KMS-11 (cell line): ENCODE measurements around the gene KIF16B.

Source experiments
- H2AFZ ChIP-seq: fragments of 200-600 bp; sonication (generic); 2 replicates; pipeline ENCODE4 v1.6.1; 2016; ENCODE audit warnings: antibody characterized with exemption, mixed run types, low read depth
- H3K27ac ChIP-seq: fragments of 200-600 bp; sonication (generic); 2 replicates; pipeline ENCODE4 v1.6.1; 2016; ENCODE audit warnings: mild to moderate bottlenecking, mixed run types
- H3K27me3 ChIP-seq: fragments of 200-600 bp; sonication (generic); 2 replicates; pipeline ENCODE4 v1.6.1; 2017; ENCODE audit warnings: mild to moderate bottlenecking, low read depth, mixed run types, moderate library complexity; ENCODE audit not compliant: insufficient read depth
- H3K36me3 ChIP-seq: fragments of 200-600 bp; sonication (generic); 2 replicates; pipeline ENCODE4 v1.6.1; 2017; ENCODE audit warnings: mild to moderate bottlenecking, mixed run types; ENCODE audit not compliant: insufficient read depth
- H3K4me1 ChIP-seq: fragments of 200-600 bp; sonication (generic); 2 replicates; pipeline ENCODE4 v1.6.1; 2016; ENCODE audit warnings: mild to moderate bottlenecking, low read depth, mixed run types; ENCODE audit not compliant: poor library complexity, severe bottlenecking
- H3K4me2 ChIP-seq: fragments of 200-600 bp; sonication (generic); 2 replicates; pipeline ENCODE4 v1.7.0; 2016; ENCODE audit warnings: mild to moderate bottlenecking, mixed run types
- H3K4me3 ChIP-seq: fragments of 200-600 bp; sonication (generic); IDR thresholded peaks from 2 replicates; pipeline ENCODE4 v1.6.1; 2017; ENCODE audit warnings: low read depth, low read length, mixed read lengths; ENCODE audit not compliant: insufficient read depth
- H3K79me2 ChIP-seq: fragments of 200-600 bp; sonication (generic); 2 replicates; pipeline ENCODE4 v1.6.1; 2016; ENCODE audit warnings: low read depth, mixed run types; ENCODE audit not compliant: insufficient read depth
- H3K9ac ChIP-seq: fragments of 200-600 bp; sonication (generic); 2 replicates; pipeline ENCODE4 v1.6.1; 2016; ENCODE audit warnings: mild to moderate bottlenecking, mixed run types
- H4K20me1 ChIP-seq: fragments of 200-600 bp; sonication (generic); 2 replicates; pipeline ENCODE4 v1.6.1; 2016; ENCODE audit warnings: mild to moderate bottlenecking, mixed run types; ENCODE audit not compliant: insufficient read depth
- TF ChIP-seq, protein P1 (sequence below): fragments of 200-600 bp; sonication (generic); conservative IDR thresholded peaks from 2 replicates; pipeline ENCODE4 v1.6.1; 2017; ENCODE audit warnings: low read depth, mild to moderate bottlenecking, antibody characterized with exemption, low read length, moderate library complexity, mixed read lengths

Gene KIF16B

DNA sequence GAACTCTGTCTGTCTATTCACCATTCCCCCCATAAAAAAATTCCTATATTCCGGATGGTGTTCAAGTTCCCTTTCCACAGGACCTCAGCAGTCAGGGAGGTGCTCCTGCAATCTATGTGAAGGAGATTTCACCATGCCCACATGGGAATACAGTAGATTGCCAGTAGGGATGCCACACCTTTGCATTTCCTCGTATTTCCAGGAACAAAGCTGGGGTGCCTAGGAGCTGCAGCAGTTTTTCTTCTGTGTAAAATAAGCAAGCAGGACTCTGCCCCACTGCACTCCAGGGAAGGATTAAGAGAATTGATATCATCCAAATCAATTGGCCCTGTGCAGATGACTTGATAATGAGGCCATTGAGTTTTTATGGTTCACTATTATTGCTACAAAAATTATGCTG lies 7.4 kb upstream of the KIF16B start:
- Histone ChIP-seq H3K79me2 (no peaks in the 10 kb centered on the region), H3K27me3 (no peaks in the 10 kb centered on the region), H3K27ac (no peak overlapping the region), H4K20me1 (no peaks in the 10 kb centered on the region), H3K4me1 (peaks cover 4% of the 10 kb centered on the region), H3K4me2 (no peak overlapping the region), H3K4me3 (no peak overlapping the region), H3K9ac (no peak overlapping the region), H2AFZ (no peak overlapping the region), H3K36me3 (no peaks in the 10 kb centered on the region)
- TF ChIP-seq, protein P1, sequence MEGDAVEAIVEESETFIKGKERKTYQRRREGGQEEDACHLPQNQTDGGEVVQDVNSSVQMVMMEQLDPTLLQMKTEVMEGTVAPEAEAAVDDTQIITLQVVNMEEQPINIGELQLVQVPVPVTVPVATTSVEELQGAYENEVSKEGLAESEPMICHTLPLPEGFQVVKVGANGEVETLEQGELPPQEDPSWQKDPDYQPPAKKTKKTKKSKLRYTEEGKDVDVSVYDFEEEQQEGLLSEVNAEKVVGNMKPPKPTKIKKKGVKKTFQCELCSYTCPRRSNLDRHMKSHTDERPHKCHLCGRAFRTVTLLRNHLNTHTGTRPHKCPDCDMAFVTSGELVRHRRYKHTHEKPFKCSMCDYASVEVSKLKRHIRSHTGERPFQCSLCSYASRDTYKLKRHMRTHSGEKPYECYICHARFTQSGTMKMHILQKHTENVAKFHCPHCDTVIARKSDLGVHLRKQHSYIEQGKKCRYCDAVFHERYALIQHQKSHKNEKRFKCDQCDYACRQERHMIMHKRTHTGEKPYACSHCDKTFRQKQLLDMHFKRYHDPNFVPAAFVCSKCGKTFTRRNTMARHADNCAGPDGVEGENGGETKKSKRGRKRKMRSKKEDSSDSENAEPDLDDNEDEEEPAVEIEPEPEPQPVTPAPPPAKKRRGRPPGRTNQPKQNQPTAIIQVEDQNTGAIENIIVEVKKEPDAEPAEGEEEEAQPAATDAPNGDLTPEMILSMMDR: no peak

DNA sequence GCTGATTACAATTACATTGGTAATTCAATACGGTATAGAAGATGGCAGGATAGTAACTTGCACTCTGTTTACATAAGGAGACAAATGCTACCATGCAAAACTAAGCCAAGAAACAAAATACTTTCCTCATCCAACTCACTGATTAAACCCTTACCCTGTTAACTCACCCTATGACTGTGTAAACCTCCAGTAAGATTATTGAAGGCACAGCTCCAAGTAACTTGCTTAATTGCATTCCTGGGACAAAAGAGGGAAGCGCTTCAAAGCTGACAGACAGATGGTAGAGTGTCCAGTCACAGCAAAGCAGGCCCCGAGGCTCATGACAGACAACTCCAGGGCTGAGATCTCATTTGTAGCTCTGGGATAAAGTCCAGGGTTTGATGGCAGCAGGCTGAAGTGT lies 6.9 kb upstream of the KIF16B start:
- H3K79me2 ChIP-seq: no peaks in the 10 kb centered on the region
- H3K27ac ChIP-seq: no peak overlapping the region
- no peaks in the 10 kb centered on the region for H4K20me1 ChIP-seq
- no peak overlapping the region for H3K4me2 ChIP-seq
- H3K36me3 ChIP-seq: no peaks in the 10 kb centered on the region
- H3K27me3 ChIP-seq: no peaks in the 10 kb centered on the region
- H2AFZ ChIP-seq: no peak overlapping the region
- H3K9ac ChIP-seq: no peak overlapping the region
- H3K4me1 ChIP-seq: peaks cover 4% of the 10 kb centered on the region
- TF ChIP-seq, protein P1: no peak
- no peak overlapping the region for H3K4me3 ChIP-seq

DNA sequence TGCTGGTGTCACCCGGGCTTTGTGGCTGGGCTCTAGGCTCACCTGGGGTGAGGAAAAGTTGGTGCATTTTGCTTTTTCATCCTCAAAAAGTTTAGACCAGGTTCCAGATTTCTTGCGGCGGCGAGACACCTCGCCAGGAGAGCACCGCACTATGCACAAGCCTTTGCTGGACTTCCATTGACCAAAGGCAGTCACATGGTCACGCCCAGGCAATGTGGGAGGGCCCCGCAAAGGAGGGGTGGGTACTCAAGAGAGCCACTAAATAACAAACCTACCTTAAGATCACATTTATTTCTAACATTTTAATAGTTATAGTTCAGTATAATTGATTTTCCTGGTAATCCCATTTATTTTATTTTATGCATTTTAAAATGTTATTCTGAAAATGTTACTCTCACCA lies 3.0 kb upstream of the KIF16B start:
- no peaks in the 10 kb centered on the region for H3K27me3 ChIP-seq
- H3K4me2 ChIP-seq: peak overlapping the region; percentile 78; the same call in 1 of the 2 replicates
- H3K36me3 ChIP-seq: no peaks in the 10 kb centered on the region
- peak overlapping the region; percentile 89 for H2AFZ ChIP-seq
- H3K27ac ChIP-seq: no peak overlapping the region
- no peaks in the 10 kb centered on the region for H4K20me1 ChIP-seq
- peaks cover 8% of the 10 kb centered on the region for H3K4me1 ChIP-seq
- H3K4me3 ChIP-seq: no peak overlapping the region
- TF ChIP-seq, protein P1: no peak
- H3K79me2 ChIP-seq: no peaks in the 10 kb centered on the region
- no peak overlapping the region for H3K9ac ChIP-seq

DNA sequence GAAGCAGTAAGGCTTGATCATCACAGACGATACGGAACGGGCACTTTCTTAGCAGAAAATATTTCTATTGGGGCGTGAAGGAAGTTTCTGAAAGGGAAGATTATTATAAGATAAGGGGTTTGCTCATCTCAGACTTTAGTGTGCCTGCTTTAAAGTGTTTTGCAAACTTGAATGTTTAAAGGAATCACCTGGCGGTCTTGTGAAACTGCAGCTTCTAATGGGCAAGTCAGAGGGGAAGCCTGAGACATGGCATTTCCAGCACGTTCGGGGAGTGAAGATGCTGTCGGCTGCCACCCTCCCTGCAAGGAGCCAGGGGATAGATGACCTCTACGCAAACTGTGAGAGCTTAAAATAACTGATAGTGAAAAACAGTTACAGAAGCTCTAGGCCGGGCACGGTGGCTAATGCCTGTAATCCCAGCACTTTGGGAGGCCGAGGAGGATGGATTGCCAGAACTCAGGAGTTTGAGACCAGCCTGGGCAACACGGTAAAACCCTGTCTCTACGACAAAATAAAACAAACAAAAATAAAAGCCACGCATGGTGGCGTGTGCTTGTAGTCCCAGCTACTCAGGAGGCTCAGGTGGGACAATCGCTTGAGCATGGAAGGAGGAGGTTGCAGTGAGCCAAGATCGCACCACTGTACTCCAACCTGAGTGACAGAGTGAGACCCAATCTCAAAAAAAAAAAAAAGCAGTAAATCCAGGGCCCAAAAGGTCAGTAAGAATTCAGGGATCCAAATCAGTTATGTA lies 2.3 kb upstream of the KIF16B start:
- peak overlapping the region; percentile 46; the same call in 1 of the 2 replicates for H3K9ac ChIP-seq
- H3K27ac ChIP-seq: peak overlapping the region; percentile 52; the same call in 1 of the 2 replicates

More for the DNA sequence above, 2.3 kb upstream of the KIF16B start:
- no peaks in the 10 kb centered on the region for H3K27me3 ChIP-seq
- no peaks in the 10 kb centered on the region for H4K20me1 ChIP-seq
- TF ChIP-seq, protein P1: no peak
- no peaks in the 10 kb centered on the region for H3K36me3 ChIP-seq
- no peaks in the 10 kb centered on the region for H3K79me2 ChIP-seq
- H2AFZ ChIP-seq: peak overlapping the region; percentile 89
- H3K4me1 ChIP-seq: peaks cover 8% of the 10 kb centered on the region
- no peak overlapping the region for H3K4me3 ChIP-seq
- H3K4me2 ChIP-seq: peak overlapping the region; percentile 78; the same call in 1 of the 2 replicates
